Activated T-helper 1 cell treated with Interleukin-2 at 50 U/mL for 16 hours (primary cell): ENCODE data around the gene KDM5C.
"Not testable (repeated sequence)": the region's sequence is repeated elsewhere in the genome, so short reads cannot be mapped to it uniquely, and the experiment has no call there.

Source experiments
- DNase-seq: peaks from one replicate; pipeline ENCODE4 v3.0.0-alpha.2; 2020; ENCODE audit warnings: low read depth

Gene KDM5C

GRCh38 chrX:53190363-53190960 lies 34.5 kb downstream of the KDM5C start:
- DNase-seq: no peak

DNA sequence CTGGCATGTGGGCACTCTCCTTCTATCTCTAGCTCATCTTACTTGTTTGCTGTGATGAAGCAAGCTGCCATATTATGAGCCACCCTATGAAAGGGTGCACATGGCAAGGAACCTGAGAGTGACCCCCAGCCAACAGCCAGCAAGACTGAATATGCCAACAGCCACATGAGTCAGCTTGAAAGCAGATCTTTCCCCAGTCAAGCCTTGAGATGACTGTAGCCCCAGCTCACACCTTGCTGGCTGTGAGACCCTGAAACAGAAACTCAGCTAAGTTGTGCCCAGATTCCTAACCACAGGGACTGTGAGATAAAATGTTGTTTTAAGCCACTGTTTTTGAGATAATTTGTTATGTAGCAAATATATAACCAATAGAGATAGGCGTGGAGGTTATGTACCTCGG lies 36.2 kb downstream of the KDM5C start:
- DNase-seq: no peak

DNA sequence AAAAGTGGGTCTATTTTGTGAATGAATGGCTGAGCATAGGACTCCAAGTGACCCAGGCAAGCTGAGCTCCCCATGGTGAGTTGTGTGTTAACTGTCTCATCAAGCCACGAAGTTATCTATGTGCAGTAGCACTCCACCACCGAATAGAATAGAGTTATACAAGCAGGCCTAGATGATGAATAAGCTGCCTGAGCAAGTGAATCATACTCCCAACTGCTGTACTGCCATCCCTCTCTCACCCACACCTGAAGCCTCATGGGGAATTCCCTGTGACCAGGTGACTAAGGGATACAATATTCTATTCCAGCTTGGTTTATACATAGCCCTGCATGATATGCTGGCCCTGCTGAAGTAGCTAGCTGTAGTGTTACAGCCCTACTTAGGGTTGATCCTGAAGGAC lies 38.7 kb downstream of the KDM5C start:
- DNase-seq: no peak

GRCh38 chrX:53184836-53185235 lies 40.2 kb downstream of the KDM5C start:
- DNase-seq: no peak

GRCh38 chrX:53171356-53171755 lies 53.7 kb downstream of the KDM5C start:
- DNase-seq: no peak

DNA sequence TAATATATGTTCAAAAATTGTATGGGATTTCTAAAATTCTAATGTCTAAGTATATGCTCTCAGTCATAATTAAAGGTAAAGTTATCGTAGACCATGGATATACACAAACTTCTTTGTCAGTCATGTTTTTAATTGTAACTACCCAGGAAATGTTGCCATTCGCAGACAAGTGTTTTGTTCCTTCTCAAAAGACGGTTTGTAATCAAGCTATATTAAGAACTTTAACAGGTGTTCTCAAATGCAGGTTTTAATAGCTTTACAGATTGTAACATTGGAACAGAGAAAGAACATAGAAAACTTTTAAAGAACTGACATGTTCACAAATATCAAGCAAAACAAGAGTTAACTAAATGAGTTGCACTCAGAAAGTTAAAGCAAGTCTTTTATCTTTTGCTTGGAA lies 58.9 kb downstream of the KDM5C start:
- no peak for DNase-seq

- DNase-seq: not testable (repeated sequence)
Measured at GRCh38 chrX:53164566-53164965, 60.4 kb downstream of the KDM5C start.

GRCh38 chrX:53163436-53163835 lies 61.6 kb downstream of the KDM5C start:
- DNase-seq: no peak

GRCh38 chrX:53160297-53160983 lies 64.6 kb downstream of the KDM5C start:
- DNase-seq: no peak

DNA sequence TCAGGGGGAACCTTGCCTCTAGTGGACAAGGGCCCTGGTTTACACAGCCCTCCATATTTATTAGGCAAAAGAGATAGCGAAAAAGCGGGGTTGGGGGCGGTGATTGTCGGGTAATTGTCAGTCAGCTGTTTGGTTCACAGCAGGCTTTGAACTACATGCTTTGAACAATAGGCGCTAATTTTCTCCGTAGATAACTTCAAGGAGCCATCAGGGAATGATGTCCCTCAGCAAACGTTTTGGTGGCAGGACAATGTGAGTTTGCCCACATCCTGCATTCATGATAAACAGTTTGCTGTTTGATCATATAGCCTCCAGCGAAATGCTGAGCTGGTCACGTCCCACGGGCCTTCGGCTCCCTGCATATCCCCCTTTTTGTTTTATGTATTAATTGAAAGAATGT lies 65.8 kb downstream of the KDM5C start:
- DNase-seq: no peak

DNA sequence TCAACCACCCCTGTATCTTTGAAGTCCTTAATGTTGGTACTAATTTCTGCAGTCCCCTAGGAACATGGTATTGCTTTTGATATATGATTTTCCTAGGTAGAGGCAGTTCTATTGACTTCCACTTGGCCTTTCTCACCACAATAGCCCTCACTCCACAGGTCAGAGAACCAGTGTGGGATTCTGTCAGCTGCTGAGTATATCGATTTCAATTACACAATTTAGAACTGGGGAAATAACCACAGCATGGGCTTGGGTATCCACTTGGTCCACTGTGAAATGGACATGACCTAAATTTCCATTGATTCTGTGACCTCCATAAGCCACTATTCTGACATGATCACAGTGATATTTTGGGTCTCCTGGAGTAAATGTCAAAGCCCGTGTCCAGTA lies 68.8 kb downstream of the KDM5C start:
- DNase-seq: no peak

- DNase-seq: no peak
Measured at GRCh38 chrX:53155512-53156206, 69.3 kb downstream of the KDM5C start.

DNA sequence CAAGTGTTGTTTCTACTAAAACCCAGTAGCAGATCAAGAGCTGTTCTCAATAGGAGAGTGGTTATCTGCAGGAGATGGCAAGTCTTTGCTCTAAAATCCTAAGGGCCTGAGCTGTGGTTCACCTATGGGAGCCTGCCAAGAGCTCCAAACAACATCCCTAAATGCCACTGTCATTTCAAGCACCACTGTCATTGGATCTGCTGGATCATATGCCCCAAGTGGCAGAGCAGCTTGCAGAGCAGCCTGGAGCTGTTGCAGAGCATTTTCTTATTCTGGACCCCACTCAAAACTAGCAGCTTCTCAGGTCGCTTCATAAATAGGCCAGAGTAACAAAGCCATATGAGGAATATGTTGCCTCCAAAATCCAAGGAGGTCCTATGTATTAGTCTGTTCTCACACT lies 71.4 kb downstream of the KDM5C start:
- no peak for DNase-seq
